NCI-H510A treated with DMSO at 0.1 percent for 48 hours (cell line): ENCODE data around the gene TTLL10.

ENCODE experiments used
- DNase-seq: peaks from one replicate; lab custom pipeline; 2025; lab: John Stamatoyannopoulos, UW

The TTLL10 gene

DNA sequence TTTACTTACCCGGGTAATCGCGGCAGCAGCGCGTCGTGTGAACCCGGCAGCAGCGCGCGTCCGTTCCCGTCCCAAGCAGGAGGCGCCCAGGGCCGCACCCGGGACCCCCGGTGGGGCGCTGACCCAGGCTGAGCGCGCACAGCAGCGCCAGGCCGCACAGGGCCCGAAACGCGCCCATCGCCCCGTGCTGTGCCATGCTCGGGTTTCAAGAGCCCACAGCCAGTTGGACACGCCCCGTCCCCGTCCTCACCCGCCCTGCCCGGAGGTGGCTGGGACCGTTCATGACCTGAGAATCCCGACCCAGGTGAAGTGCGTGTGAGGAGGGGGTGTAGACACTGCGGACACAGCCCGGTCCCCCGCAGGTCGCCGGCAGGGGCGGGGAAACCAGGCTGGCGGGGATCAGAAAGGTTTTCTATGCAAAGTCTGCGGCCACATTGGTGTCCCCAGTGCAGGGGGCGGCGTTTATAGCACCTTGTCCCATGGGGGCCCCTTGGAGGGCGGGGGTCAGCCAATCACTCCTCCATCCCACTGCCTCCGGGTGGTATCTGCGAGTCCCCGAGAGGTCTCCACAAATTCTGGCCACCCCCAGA lies 32.8 kb downstream of the TTLL10 start, which contains the start of gene TNFRSF18:
TSS of gene TNFRSF18 (minus strand) at position 217 of the 590 bp plus-strand sequence. CDS start at position 196, 21 bp downstream.
- peak; percentile 94 for DNase-seq

DNA sequence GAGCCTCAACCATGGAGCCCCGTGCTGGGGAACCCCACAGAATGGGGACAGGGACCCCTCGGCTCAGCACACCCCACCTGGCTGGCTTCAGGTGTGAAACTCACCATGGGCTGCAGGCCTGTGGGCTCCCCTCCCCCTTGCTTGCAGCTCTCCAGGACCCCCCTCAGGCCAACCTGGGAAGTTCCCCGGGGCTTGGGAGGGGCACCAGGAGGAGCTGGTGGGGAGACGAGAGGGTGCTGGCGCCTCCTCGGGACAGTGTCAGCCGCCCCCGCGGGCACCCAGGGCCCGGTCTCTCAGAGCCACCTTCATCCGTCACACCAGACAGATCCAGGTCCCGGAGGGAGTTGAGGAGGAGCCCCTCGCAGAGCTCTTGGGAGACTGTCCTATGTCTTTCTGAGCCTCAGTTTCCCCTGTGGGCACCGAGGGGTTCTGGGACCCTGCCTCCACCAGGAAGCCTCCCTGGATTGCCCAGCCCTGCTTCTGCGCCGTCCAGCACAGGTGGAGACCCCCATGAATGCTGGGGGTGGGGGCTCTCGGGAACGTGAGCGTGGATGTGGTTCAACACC lies 33.4 kb downstream of the TTLL10 start:
- no peak for DNase-seq

DNA sequence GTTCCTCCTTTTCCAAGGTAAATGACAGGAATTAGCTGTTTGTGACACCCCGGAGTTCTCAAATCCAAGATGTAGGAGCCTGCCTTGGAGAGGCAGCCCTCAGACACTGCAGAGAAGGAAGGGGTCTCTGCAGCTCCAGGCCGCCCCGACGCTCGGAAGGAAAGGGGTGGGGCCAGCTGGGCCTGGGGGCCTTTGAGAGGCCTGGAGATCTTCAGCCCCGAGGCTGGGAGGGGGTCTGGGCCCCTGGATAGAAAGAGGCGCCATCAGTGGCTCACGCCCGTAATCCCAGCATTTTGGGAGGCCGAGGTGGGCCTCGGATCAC lies 33.9 kb downstream of the TTLL10 start:
- DNase-seq = no peak

DNA sequence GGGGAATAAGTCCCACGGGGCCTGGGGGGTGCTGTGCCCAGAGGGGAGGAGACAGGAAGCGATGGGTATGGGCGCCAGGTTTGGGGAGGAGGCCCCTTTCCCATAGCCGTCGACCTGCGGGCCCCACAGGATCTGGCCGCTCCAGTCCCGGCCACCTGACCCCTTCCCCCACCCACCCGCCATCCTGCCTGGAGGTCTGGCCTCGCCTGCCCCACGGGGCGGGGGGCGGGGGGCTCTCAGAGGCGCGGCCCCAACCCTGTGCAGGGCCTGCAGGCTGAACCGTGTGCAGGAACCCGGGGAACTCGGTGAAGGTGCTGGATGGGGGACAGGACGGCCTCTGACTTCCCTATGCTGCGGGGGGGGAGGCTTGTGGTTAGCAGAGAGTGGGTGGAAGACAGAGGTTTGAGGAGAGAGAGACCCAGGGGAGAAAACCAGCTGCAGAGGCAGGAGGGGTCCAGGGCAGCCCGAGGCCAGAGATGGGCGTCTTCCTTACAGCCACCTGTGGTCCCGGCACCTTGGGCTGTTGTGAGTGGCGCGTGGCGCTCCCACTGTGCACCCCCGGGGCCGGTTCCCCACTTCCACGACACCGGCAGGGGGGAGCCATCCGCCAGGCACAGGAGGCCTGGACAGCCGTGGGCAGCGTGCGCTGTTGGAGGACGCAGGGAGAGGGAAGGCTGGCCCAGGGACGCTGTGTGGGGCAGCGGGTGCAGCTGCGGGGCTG lies 35.2 kb downstream of the TTLL10 start:
- DNase-seq = no peak

DNA sequence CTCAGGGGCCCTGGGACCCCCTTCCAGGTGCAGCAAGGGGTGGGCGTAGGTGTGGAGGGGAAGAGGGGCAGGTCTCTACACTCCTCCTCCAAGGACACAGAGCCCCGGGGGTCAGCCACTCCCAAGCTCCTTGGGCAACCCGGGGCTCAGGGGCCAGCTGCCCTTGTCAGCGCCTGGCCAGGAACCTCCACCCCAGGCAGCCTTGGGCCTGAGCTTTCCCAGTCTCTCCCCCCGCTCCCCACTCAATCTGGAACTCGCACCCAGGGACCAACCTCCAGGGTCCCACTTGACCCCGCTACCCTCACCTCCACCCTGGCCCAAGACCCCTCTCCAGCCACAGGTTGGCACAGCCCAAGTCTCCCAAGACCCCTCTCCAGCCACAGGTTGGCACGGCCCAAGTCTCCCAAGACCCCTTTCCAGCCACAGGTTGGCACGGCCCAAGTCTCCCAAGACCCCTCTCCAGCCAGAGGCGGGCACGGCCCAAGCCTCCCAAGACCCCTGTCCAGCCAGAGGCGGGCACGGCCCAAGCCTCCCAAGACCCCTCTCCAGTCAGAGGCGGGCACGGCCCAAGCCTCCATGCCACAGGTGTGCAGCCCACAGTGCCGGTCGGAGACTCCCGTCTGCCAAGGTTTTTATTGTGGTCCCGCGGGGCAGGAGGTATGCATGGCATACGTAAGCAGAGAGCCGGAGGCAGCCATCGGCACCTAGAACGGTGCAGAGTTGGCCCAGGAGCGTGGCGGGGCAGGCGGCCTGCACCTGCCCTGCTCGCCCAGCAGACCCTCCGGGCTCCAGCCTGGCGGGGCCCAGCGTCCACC lies 37.3 kb downstream of the TTLL10 start:
- no peak for DNase-seq

DNA sequence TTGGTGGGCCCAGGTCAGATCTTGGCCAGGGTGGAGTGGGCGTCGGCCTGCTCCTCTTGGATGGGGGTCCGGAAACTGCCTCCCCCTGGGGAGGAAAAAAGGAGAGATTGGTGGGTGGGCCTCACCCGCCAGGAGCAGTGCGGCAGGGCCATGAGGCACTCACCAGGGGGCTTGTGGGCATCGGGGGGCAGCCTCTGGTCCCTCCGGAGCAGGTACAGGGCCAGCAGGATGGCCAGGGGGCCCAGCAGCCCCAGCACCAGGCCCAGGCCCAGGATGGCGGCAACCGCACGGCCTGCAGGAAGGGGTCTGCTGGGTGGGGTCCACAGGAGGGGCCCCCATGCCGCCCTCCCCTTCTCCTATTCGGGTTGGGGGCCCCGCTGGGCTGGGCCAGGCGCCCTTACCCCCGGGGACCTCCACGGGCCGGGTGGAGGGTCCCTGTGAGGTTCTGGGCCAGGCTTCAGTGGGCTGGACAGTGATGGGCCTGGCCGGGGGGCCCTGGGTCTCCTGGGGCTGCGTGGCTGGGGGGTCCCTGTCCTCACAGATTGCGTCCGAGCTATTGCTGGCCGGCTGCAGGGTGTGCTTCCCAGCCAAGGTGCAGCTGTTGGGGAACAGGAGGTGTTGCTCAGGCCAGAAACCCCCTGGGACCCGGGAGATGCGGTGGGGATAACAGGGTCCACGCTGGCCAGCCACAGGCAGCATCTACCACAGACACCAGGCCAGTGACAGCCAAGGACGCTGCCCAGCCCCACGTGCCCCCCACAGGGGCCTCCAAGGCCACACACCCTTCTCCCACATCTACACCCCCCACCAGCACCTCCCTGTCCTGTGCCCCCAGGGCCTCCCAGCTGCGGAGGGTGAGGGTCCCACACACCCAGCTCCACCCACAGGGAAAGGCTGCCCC lies 38.1 kb downstream of the TTLL10 start:
- DNase-seq = no peak

DNA sequence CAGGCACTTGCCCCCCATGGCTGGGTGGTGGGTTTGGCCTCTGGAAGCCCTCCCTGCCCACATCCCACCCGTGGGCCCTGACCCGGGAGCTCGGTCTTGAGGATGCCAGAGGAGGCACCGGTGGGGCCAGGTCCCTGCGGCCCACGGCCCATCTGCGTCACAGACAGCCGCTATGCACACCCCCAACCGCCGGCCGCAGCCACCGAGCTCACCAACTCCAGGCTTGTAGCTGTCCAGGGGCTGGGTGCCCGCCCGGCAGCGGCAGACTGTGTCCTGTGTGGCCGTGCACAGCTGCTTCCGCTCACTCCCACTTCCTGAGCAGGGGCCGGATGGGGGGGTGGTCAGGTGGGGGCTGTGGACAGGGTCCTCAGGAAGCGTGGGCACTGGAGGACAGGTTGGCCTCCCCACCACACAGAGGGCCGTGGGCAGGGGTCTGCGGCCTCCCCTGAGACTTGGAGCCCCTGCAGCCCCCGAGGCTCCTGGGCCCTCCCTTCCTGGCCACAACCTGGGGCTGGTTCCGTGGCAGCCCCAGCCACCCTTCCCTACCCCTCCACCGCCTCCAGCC lies 39.2 kb downstream of the TTLL10 start:
- DNase-seq = no peak

DNA sequence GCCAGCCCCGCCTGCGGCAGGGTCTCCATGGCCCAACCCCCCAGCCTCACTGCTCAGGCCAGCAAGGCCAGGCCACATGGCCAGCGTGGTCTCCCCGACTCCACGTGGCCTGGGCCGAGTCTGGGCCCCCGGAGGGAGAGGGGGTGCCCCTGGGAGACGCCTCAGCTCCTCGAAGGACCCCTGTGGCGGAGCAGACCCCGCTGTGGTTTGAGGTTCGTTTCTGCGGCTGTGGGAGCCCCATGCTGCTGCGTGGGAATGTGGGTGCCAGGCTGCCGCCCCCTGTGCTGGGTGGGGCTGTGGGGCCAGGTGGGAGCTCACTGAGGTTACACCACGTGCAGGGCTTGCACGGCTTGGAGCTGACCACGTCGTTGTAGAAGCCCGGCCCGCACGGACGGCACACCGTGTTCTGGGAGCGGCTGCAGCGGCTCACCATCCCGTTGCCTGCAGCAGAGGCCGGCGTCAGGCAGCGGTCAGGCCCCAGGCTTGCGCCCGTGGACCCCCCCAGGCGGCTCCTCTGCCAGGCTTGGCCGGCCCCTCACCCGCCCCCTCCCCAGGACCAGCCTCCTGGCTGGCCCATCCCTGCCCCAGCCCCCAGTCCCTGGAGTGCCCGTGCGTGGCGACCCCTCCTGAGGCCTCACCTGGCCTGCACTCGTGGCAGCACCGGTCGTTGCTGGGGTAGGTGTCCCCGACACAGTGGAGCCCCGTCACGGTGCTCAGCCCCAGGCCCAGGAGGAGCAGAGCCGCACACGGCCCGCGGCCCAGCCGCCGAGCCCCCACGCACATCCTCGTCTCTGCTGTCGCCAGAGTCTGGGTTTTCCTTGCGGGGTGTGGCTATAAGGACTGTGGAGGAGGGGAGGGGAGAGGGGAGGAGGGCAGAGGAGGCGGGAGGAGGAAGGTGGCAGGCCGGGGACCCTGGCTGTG lies 39.9 kb downstream of the TTLL10 start, which contains the start of gene TNFRSF4:
TSS of gene TNFRSF4 (minus strand) at position 809 of the 921 bp plus-strand sequence. CDS start at position 783, 26 bp downstream.
- DNase-seq = no peak

DNA sequence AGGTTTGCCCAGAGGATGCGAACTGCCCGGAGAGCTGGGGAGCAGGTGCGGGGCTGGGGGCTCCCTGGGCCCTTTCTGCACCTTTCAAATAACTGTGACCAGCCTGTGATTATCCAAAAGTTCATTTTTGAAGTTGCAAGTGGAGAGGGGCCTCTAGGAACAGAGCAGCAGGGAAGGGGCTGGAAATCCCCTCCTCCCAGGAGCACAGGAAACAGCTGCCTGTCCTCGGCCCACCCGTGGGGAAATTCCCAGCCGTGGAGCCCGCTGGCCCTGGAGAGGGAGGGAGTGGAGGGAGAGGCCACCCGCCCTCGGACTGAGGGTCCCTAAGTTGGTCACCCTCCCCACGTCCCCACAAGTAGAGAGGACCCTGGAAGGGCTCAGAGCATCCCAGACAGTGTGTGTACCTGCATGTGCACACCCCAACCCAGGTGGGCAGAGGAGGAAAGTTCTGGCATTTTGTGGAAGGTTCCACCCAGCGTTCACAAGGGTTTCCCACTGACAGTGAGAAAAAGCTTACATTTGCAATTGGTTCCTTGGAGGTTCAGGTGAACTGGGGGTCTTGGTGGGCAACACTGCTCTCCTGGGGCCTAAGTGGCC lies 41.5 kb downstream of the TTLL10 start:
- no peak for DNase-seq

DNA sequence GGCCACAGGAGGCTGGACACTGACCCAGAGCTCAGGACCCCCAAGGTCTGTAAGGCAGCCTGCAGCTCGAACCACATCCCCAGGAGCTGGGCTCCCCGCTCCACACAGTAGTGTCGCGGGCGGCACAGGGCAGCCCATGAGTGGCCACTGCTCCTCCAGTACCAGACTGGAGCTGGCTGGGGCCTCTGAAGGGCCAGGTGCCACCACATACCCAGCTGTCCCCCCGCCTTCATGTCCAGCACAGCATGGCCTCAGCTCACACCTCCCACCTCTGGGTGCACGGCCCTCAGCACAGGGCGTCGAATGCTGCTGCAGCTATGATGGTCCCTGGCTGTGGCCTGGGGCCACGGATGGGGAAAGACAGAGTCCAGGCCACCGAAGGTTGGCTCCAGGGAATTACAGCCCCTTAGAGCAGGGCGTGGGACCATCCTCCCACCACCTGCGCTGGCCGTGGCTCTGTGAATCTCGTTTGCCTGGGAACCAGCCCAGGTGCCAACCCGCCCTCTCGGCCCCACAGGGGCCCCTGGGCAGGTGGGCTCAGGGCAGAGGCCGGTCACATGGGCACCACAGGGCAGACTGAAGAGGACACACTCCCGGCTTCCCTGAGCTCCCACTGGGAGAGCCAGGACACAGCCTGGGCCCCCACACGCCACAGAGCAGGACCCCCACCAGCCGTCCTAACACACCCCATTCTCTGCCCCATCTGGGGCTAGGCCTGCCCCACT lies 42.4 kb downstream of the TTLL10 start:
- no peak for DNase-seq

DNA sequence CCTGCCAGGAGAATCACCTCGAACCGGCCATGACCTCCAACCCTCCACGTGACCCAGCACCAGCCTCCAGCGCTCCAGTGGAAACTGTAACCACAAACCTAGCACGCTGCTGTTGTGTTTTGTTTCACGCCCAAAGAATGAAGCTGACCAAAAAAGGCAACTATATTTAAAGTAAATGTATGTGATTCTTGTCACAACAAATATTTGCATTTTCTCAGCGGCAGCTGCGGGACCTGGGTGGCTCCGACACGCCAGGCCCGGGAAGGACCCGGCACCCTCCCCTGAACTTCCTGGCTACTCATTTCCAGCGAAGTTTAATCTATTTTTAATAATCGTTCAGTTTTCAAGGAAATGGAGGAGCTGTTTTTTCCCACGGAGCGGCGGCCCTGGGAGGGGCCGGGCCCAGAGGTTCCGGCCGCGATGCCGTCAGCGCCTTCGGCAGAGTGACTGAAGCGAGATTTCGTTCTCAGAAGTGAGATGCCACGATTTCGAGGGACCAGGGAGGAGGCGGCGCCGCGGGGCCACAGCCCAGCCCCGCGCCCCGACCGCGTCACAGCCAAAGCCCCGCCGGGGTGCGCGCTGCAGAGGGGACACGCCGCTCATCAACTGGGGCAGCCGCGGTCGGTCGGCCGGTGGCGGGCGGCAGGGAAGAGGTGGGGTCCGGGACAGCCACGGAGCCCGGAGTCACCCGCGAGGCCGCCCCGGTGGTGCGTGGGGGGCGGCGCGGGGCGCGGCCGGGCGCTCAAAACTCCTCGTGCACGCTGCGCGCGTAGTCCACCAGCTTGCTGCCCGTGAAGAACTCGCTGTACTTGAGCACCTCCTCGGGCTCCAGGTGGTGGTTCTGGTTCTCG lies 43.3 kb downstream of the TTLL10 start:
- no peak for DNase-seq

DNA sequence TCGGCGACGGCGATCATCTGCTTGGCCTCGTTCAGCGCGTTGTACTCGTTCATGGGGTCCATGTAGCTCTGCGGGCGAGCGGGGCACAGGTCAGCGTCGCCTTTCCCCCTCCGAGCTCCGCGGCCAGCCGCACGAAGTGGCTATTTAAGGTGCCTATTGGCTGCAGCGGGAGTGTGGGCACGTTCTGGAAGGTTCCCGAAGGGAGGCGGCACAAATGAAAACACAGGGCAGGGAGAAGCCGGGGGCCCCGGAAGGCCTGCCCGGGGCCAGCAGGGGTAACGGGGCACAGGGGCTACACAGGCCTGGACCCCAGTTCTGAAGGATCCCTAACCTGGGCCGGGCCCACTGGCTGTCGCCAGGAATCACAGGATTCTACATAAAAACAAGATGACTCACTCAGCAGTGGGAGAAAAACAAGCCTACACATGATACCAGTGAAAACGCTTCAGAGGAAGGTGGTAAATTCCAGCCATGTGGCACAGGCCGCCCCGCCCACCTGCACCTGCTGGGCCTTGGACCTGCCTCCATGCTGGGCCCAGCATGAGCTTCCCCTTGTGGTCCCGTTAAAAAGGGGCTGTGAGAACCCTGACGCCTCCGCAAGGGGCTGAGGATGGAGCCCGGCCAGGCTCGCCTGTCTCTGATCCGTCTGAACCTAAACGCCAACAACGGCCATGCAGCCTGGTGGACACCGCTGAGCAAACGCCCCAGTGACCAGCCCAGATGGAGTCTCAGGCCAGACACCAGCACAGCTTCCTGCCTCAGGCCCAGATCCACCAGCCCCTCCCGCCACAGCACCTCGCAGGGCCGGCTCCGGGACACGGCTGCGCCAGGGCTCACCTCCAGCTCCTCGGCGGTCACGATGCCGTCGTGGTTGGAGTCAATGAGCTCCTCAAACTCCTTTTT lies 44.2 kb downstream of the TTLL10 start:
- no peak for DNase-seq

DNA sequence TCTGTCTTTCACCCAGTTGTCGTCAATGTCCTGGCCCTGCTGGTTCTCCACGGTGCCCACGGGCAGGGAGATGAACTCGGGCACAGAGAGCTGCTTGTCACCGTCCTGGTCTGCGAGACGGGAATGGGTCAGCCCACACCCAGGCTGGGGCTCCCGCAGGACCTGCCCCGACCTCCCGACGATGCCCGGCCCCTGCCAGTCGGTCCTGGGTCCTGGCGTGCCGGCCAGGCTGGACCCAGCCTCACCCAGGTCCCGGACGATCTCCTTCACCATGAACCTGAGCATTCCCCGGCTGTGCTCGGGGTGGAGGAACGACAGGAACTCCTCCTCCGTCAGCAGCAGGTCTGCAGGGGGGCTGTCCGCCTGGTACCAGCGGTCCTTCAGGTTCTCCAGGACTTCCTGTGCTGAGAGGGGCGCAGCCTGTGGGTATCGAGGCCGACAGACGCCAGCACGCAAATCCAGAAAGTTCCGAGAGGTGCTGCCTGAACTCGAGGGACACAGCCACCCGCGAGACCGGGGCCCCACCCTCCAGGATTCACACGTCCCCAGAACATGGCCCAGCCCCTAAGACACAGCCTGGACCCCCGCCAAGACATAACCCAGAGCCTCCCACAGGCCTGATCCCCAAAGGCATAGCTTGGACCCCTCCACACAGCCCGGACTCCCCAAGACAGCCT lies 45.0 kb downstream of the TTLL10 start:
- no peak for DNase-seq

DNA sequence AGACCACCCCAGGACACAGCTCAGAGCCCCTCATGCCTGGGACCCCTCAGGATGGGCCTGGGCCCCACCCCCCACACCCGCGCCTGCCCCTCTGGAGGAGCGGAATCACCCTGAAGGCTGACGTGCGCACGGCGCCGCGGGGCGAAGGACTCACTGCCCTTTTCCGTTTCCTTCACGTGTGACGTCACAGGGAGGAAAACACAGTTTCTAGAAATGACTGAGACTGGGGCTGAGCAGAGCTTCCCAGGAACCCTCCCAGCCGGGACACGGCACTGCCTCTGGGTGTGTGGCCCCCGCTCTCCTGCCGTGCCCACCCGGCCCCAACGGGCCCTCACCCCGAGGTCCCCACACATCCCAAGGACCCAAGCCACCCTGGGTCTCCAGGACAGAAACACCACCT lies 45.7 kb downstream of the TTLL10 start:
- no peak for DNase-seq

DNA sequence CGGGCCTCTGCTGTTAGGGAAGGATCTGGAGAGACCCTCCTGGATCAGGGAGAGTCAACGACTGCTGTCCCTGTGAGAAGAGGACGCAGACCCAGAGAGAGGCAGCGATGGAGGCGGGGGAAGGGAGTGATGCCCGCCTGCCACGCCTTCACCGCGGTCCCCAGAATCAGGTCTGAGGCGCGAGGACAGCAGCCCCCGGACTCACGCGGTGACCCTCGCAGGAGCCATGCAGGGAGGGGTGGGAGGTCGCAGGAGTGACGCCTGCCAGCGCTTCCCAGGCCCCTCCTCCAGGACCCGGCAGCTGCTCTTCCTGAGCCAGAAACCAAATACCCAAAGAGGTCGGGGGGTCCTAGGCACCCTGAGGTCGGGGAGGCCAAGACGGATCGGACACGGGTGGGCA lies 46.5 kb downstream of the TTLL10 start:
- DNase-seq = no peak

DNA sequence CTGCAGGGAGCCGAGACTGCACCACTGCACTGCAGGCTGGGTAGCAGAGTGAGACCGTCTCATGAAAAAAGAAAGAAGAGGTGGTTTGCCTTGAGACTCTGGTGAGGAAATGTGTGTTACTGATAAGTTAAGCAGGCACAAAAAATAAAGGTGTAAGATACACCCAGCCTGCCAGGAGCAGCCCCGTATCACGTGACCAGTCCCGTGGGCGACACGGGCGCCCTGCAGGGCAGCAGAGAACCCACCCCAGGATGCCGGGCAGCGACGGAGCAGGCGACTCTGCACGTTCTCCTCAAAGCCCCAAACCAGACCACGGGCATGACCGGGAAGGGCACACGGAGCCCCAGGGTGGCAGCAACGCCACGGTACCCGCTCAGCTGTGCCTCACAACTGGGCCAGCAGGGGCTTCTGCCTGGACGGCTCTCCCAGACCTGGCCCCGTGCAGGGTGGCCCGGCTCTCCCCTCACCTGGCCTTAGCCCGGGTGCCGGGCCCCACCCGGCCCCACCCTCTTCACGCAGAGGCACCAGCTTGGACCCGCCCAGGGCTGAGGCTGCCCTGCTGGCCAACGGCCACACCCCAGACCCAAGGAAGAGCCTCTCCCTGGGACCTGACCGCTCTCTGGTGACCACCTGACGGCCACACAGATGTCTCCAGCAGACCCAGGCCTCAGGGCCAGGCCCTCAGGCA lies 48.4 kb downstream of the TTLL10 start:
- no peak for DNase-seq
